GM19025 (cell line): Measurements from ENCODE around the gene AHSP.
"Not testable (repeated sequence)": the region's sequence is repeated elsewhere in the genome, so short reads cannot be mapped to it uniquely, and the experiment has no call there.

ENCODE experiments used
- ATAC-seq: cut with Tn5 transposase; IDR thresholded peaks from one replicate; pipeline ENCODE4 v1.9.1; 2021; ENCODE audit warnings: mild to moderate bottlenecking, low read depth, moderate library complexity; ENCODE audit not compliant: unreplicated experiment

The AHSP gene

GRCh38 chr16:31529937-31530312 is 2.2 kb downstream of the AHSP start:
- no peak for ATAC-seq

- ATAC-seq: no peak
Observed at GRCh38 chr16:31530405-31530804, 2.7 kb downstream of the AHSP start.

- no peak for ATAC-seq
Observed at GRCh38 chr16:31531096-31531495, 3.4 kb downstream of the AHSP start.

GRCh38 chr16:31532120-31532519 is 4.4 kb downstream of the AHSP start:
- ATAC-seq: no peak

- ATAC-seq: no peak
Observed at GRCh38 chr16:31532896-31533295, 5.2 kb downstream of the AHSP start.

GRCh38 chr16:31535737-31536136 is 8.0 kb downstream of the AHSP start:
- no peak for ATAC-seq

- no peak for ATAC-seq
Observed at GRCh38 chr16:31536804-31537361, 9.2 kb downstream of the AHSP start.

GRCh38 chr16:31537362-31538242 is 9.9 kb downstream of the AHSP start:
- no peak for ATAC-seq

- ATAC-seq: not testable (repeated sequence)
Observed at GRCh38 chr16:31538243-31538598, 10.5 kb downstream of the AHSP start.

- not testable (repeated sequence) for ATAC-seq
Observed at GRCh38 chr16:31539762-31540161, 12.1 kb downstream of the AHSP start.

GRCh38 chr16:31542763-31543162 is 15.1 kb downstream of the AHSP start:
- no peak for ATAC-seq

- no peak for ATAC-seq
Observed at GRCh38 chr16:31561426-31562233, 33.9 kb downstream of the AHSP start.

GRCh38 chr16:31568577-31569359 is 41.1 kb downstream of the AHSP start:
- ATAC-seq: no peak

GRCh38 chr16:31569360-31569717 is 41.6 kb downstream of the AHSP start:
- ATAC-seq: no peak

GRCh38 chr16:31572821-31573220 is 45.1 kb downstream of the AHSP start:
- ATAC-seq: no peak

- not testable (repeated sequence) for ATAC-seq
Observed at GRCh38 chr16:31574159-31574558, 46.5 kb downstream of the AHSP start.

GRCh38 chr16:31577411-31577810 is 49.7 kb downstream of the AHSP start:
- no peak for ATAC-seq
